GM18951 (cell line): ENCODE data around the gene MVK.

Source experiments
- POLR2A ChIP-seq: IDR thresholded peaks from 4 replicates; pipeline ENCODE4 v1.6.1; 2011; ENCODE audit warnings: mild to moderate bottlenecking; ENCODE audit not compliant: insufficient read length, insufficient read depth; ENCODE audit errors: extremely low read depth
- in situ Hi-C: fragments of 300-500 bp; cut with MboI; formaldehyde crosslinking; loops from one replicate; pipeline ENCODE4 v1.12.0; 2022; ENCODE audit warnings: low sequenced_read_pairs, mixed read lengths, inconsistent platforms; ENCODE audit not compliant: unreplicated experiment

Gene MVK

GRCh38 chr12:109537136-109537535, 36.5 kb upstream of the MVK start:
- in situ Hi-C loops: no loop called here
- no peak for TF ChIP-seq POLR2A

GRCh38 chr12:109538191-109538863, 35.3 kb upstream of the MVK start:
- TF ChIP-seq POLR2A: no peak
- in situ Hi-C loops: no loop called here

DNA sequence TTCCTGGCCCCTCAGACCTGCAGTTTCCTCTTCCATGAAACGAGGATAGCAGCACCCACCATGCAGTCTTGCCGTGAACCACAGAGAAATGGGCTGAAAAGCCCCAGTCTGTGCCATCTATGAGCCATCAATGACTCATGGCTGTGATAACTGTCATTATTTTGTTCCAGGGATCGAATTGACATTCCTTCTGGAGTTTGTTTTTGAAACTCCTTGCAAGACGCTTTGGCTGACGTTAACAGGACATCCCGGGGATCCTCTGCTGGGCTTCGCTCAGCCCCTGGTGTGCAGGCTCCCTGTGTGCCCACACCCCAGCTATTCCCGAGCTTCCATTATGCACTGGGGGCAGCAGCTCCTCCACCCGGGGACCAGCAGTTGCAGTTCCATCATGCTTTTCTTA, 34.1 kb upstream of the MVK start:
- no peak for TF ChIP-seq POLR2A
- in situ Hi-C loops: no loop called here

DNA sequence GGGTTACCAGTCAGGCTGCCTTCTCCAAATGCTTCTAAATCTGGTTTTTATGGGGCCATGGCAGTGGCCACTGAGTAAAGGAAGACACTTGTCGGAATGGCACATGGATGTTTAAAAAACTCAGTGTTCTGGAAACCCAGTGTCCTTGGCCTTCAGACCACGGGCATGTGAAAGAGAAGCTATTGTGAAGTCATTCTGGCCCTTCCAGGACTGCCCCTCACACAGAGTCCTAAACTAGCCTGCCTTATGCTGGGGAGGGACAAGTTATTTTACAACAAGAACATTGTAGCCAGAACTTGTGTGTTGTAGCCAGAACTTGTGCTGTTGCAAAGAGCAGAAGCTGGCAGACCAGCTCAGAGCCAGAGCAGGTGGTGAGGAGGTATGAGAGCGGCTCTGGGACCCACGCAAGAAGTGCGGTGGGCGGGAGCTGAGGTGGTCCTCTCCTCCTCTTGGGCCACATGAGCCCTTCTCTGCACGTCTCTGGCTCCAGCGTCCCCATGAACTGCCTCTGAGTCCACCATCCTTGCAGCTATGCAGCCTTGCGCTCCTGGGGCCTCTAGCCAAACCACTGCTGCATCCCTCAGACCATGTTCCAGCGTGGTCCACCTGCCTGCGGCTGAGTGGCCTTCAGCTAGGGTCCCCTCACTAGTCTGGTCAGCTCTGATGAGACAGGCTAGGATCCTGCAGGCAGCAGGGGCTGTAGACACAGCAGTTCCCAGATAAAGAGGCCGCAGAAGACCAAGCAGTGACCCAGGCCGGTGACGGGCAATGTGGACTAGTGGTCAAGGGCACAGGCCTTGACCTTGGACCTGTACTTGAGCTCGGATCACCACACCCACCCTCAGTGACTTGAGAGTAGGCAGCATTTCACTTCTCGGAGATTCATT, 32.8 kb upstream of the MVK start:
- in situ Hi-C loops: no loop called here
- TF ChIP-seq POLR2A: no peak

DNA sequence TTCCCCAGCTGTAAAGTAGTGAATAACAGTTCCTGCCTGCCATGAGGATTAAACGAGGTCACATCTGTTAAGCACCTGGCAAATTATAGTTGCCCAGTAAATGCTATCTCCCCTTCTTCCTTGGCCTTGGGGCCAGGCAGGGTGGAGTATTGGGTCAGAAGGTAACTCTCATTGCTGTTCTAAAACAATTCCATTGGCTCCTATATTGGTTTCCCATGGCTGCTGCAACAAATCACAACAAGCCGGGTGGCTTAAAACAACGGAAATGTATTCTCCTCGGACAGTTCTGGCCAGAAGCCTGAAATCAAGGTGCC, 32.2 kb upstream of the MVK start:
- no peak for TF ChIP-seq POLR2A
- in situ Hi-C loops: no loop called here

- in situ Hi-C loops: no loop called here
- no peak for TF ChIP-seq POLR2A
Measured at GRCh38 chr12:109542014-109542413, 31.6 kb upstream of the MVK start.

- TF ChIP-seq POLR2A: no peak
- in situ Hi-C loops: no loop called here
Measured at GRCh38 chr12:109542876-109543275, 30.7 kb upstream of the MVK start.

- in situ Hi-C loops: no loop called here
- TF ChIP-seq POLR2A: no peak
Measured at GRCh38 chr12:109544955-109545531, 28.6 kb upstream of the MVK start.

DNA sequence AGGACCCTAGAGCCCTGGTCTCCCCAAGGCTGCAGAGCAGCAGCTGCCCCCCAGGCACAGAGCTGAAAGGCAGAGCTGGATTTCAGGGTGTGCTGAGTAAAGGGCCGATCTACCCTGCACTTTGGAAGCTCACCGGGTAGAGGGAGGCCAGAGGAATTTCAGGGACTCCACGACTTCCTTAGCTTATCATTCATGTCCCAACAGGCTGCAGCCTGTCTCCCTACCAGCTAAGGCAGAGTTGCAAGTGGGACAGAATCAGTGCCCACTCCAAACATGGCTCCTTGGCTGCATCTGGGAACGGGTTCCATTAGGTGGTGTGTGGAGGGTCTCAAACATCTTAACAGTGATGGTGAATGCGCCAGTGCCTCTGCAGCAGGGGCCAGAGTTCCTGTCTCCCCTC, 27.8 kb upstream of the MVK start:
- no peak for TF ChIP-seq POLR2A
- in situ Hi-C loops: no loop called here

DNA sequence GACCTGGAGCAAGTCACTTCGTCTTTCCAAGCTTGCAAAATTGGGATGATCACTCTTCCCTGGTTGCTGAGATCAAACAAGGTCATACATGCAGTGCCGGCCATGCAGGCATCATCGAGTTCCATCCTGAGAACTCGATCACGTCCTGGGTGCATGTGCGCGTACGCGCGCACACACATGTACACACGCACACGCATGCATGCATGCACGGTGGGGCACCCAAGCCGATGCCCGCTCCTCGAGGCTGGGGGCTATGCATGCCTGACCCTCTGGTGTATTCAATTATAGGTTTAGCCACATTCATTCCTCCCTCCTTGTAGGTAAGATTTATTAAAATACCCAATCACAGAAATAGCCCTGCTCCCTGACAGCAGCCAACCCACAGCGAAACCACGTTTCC, 26.3 kb upstream of the MVK start:
- in situ Hi-C loops: no loop called here
- TF ChIP-seq POLR2A: no peak

GRCh38 chr12:109548258-109548657, 25.3 kb upstream of the MVK start:
- in situ Hi-C loops: no loop called here
- no peak for TF ChIP-seq POLR2A

DNA sequence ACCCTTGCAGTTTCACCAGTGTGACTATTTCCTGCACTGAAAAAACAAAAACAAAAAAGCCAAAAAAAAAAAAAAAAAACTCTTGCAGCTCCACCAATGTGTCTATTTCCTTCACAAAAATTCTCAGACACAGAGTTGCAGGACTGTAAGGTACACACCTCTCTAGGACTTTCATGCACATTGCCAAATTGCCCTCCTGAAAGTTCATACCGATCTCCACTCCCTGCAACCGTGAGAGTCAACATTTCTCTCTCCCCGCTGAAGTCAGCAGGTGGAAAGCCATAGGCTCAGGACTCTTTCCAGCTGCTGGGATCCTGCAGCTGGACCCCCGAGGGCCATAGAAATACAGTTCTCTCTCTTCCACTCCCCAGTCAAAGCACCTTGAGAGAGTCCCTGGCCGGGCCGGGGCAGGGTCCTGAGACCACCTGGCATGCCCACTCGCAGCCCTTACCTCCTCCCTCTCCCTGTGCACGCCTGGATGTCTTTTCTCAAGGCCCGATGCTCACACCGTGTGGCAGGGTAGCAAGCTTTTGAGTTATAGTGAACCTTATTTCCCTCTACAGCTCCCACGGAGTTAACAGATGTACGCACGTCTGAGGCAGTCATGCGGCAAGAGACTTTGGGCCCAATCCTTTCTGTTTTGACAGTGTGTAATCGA, 23.9 kb upstream of the MVK start:
- in situ Hi-C loops: no loop called here

GRCh38 chr12:109550281-109550680, 23.3 kb upstream of the MVK start:
- TF ChIP-seq POLR2A: no peak
- in situ Hi-C loops: no loop called here

More for the DNA sequence above, 23.9 kb upstream of the MVK start:
- TF ChIP-seq POLR2A: no peak
